Measurements from ENCODE around the gene INCENP.

DNA sequence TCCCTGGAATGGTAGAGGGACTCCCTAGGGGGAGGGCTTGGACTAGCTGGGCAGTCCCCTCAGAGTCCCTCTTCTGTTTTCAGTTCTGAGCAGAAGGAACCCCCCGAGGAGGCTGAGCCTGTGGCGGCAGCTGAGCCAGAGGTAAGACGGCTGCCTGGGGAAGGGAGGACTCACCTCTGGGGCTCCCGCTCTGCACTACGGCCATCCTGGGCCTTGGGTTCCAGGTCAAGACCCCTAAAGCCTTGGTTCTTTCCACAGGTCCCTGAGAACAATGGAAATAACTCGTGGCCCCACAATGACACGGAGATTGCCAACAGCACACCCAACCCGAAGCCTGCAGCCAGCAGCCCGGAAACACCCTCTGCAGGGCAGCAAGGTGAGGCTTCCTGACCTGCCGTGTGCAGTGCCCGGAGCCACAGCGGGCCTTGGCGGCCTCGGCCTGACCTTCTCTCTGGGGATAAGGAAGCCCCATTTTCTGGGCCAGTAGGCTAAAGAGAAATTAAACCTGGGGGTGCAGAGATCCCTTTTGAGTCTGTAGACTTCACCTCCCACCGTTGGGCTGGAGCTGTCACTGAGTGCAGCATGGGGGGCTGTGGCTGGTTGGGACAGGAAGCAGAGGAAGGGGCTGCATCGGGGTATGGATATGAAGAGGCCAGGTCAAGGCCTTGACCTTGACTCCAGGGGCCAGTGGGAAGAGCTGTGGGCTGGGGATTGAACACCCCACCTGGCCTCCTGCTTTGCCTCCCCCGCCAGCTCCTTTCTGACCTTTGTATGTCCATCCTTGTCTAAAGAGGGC, 15.0 kb downstream of the INCENP start:
- no peak for TF ChIP-seq CTCF (IDR thresholded peaks at IDR 0.05)
- no peak for TF ChIP-seq POLR2A (IDR thresholded peaks at IDR 0.05)
